Measurements from ENCODE around the gene MKLN1.

- no peak for TF ChIP-seq EZH2 (IDR thresholded peaks at IDR 0.05)
- no peak for TF ChIP-seq CTCF (IDR thresholded peaks at IDR 0.05 in 2 of 3, conservative IDR thresholded peaks at IDR 0.05 in 1 of 3; ENCODE audit: borderline replicate concordance in 1 of 3, insufficient read depth in 1 of 3, low read depth in 2 of 3, low read length in 2 of 3)
- no peak for TF ChIP-seq ATF3 (IDR thresholded peaks at IDR 0.05)
- no peak for TF ChIP-seq POLR2A (IDR thresholded peaks at IDR 0.05; ENCODE audit: borderline replicate concordance, extremely low read depth, insufficient read depth, insufficient read length)
- no peak for TF ChIP-seq MAX (IDR thresholded peaks at IDR 0.05)
- TF ChIP-seq RAD21 (IDR thresholded peaks at IDR 0.05; ENCODE audit: low read depth) = no peak
- no peak for TF ChIP-seq POLR2AphosphoS5 (IDR thresholded peaks at IDR 0.05; ENCODE audit: low read depth, low read length)
- TF ChIP-seq REST (IDR thresholded peaks at IDR 0.05; ENCODE audit: low read depth) = no peak
- TF ChIP-seq EGR1 (IDR thresholded peaks at IDR 0.05; ENCODE audit: low read depth) = no peak
- no peak for TF ChIP-seq EZH2phosphoT487 (IDR thresholded peaks at IDR 0.05; ENCODE audit: borderline replicate concordance)
- TF ChIP-seq FOSL1 (IDR thresholded peaks at IDR 0.05; ENCODE audit: low read depth) = no peak
- no peak for TF ChIP-seq ZNF274 (IDR thresholded peaks at IDR 0.05; ENCODE audit: low read depth, low read length)
These were observed 44.9 kb downstream of the MKLN1 start for GRCh38 chr7:131372554-131372953.

Measured in HCT116 (cell line).